ENCODE measurements around the gene WASL. TPM values are rescaled to one million over a fixed set of nuclear protein-coding genes. Genes with fewer than 3 reads are reported as not detected.
"Not testable (repeated sequence)": the region's sequence is repeated elsewhere in the genome, so short reads cannot be mapped to it uniquely, and the experiment has no call there.

Gene WASL
- polyA plus RNA-seq, 1 donor from 2014 or later = 22.5 TPM

GRCh38 chr7:123796568-123796967 lies 47.8 kb upstream of the WASL start:
- no peaks in the 10 kb centered on the region for H3F3A ChIP-seq (ENCODE audit: insufficient read depth, low read length, poor library complexity, severe bottlenecking)
- H3K27me3 ChIP-seq (ENCODE audit: insufficient read depth, low read depth, low read length) = no peaks in the 10 kb centered on the region
- H3K4me3 ChIP-seq (ENCODE audit: low read length) = no peak overlapping the region
- H3K4me2 ChIP-seq (ENCODE audit: low read length) = no peak overlapping the region
- no peaks in the 10 kb centered on the region for H3K79me2 ChIP-seq (replicated peaks; ENCODE audit: insufficient read depth, low read length)
- no peak overlapping the region for H2AFZ ChIP-seq (ENCODE audit: low read depth, low read length)
- TF ChIP-seq CTCF (IDR thresholded peaks at IDR 0.05; ENCODE audit: poor library complexity, severe bottlenecking) (no peak), POLR2AphosphoS5 (IDR thresholded peaks at IDR 0.05) (no peak), REST (IDR thresholded peaks at IDR 0.05; ENCODE audit: borderline replicate concordance) (no peak), RAD21 (conservative IDR thresholded peaks at IDR 0.05) (no peak), MXI1 (conservative IDR thresholded peaks at IDR 0.05; ENCODE audit: poor library complexity, severe bottlenecking) (no peak), EZH2 (IDR thresholded peaks at IDR 0.05; ENCODE audit: borderline replicate concordance, insufficient read depth, low read length, poor library complexity, severe bottlenecking) (no peak), SMC3 (conservative IDR thresholded peaks at IDR 0.05; ENCODE audit: poor library complexity) (no peak), TAF1 (IDR thresholded peaks at IDR 0.05; ENCODE audit: low read depth) (no peak), EP300 (conservative IDR thresholded peaks at IDR 0.05; ENCODE audit: poor library complexity, severe bottlenecking) (no peak)
- no peaks in the 10 kb centered on the region for H3K36me3 ChIP-seq (ENCODE audit: insufficient read depth, low read length)
- H3K9ac ChIP-seq (ENCODE audit: low read length) = no peak overlapping the region
- no peak overlapping the region for H3K27ac ChIP-seq (ENCODE audit: low read length)
- H4K20me1 ChIP-seq (ENCODE audit: insufficient read depth) = no peaks in the 10 kb centered on the region
- no peaks in the 10 kb centered on the region for H3K9me3 ChIP-seq (ENCODE audit: low read length)
- H3K9me2 ChIP-seq (ENCODE audit: insufficient read depth, low read length) = no peaks in the 10 kb centered on the region

- Histone ChIP-seq H3K4me3 (ENCODE audit: low read length) (no peak overlapping the region), H3K9me3 (ENCODE audit: low read length) (no peaks in the 10 kb centered on the region), H3K27me3 (ENCODE audit: insufficient read depth, low read depth, low read length) (no peaks in the 10 kb centered on the region), H4K20me1 (ENCODE audit: insufficient read depth) (no peaks in the 10 kb centered on the region), H3K9ac (ENCODE audit: low read length) (no peak overlapping the region), H3K27ac (ENCODE audit: low read length) (no peak overlapping the region), H3F3A (ENCODE audit: insufficient read depth, low read length, poor library complexity, severe bottlenecking) (no peaks in the 10 kb centered on the region), H3K9me2 (ENCODE audit: insufficient read depth, low read length) (no peaks in the 10 kb centered on the region), H3K4me2 (ENCODE audit: low read length) (no peak overlapping the region), H2AFZ (ENCODE audit: low read depth, low read length) (no peak overlapping the region), H3K36me3 (ENCODE audit: insufficient read depth, low read length) (no peaks in the 10 kb centered on the region), H3K79me2 (replicated peaks; ENCODE audit: insufficient read depth, low read length) (no peaks in the 10 kb centered on the region)
- no peak for TF ChIP-seq EP300 (conservative IDR thresholded peaks at IDR 0.05; ENCODE audit: poor library complexity, severe bottlenecking)
- TF ChIP-seq REST (IDR thresholded peaks at IDR 0.05; ENCODE audit: borderline replicate concordance) = no peak
- no peak for TF ChIP-seq SMC3 (conservative IDR thresholded peaks at IDR 0.05; ENCODE audit: poor library complexity)
- no peak for TF ChIP-seq MXI1 (conservative IDR thresholded peaks at IDR 0.05; ENCODE audit: poor library complexity, severe bottlenecking)
- TF ChIP-seq CTCF (IDR thresholded peaks at IDR 0.05; ENCODE audit: poor library complexity, severe bottlenecking) = no peak
- TF ChIP-seq EZH2 (IDR thresholded peaks at IDR 0.05; ENCODE audit: borderline replicate concordance, insufficient read depth, low read length, poor library complexity, severe bottlenecking) = no peak
- TF ChIP-seq TAF1 (IDR thresholded peaks at IDR 0.05; ENCODE audit: low read depth) = no peak
- TF ChIP-seq POLR2AphosphoS5 (IDR thresholded peaks at IDR 0.05) = no peak
- no peak for TF ChIP-seq RAD21 (conservative IDR thresholded peaks at IDR 0.05)
Measured at GRCh38 chr7:123795917-123796316, 47.1 kb upstream of the WASL start.

GRCh38 chr7:123795116-123795515 lies 46.3 kb upstream of the WASL start:
- not testable (repeated sequence) for H3K4me2 ChIP-seq (ENCODE audit: low read length); H3K36me3 ChIP-seq (ENCODE audit: insufficient read depth, low read length); H3K9ac ChIP-seq (ENCODE audit: low read length); H3K9me3 ChIP-seq (ENCODE audit: low read length); H3K27me3 ChIP-seq (ENCODE audit: insufficient read depth, low read depth, low read length); H3K27ac ChIP-seq (ENCODE audit: low read length); H2AFZ ChIP-seq (ENCODE audit: low read depth, low read length); H4K20me1 ChIP-seq (ENCODE audit: insufficient read depth); H3F3A ChIP-seq (ENCODE audit: insufficient read depth, low read length, poor library complexity, severe bottlenecking); H3K9me2 ChIP-seq (ENCODE audit: insufficient read depth, low read length); H3K79me2 ChIP-seq (replicated peaks; ENCODE audit: insufficient read depth, low read length); H3K4me3 ChIP-seq (ENCODE audit: low read length)

Measured in neural cell (in vitro differentiated cells).